HCT116 (cell line): Measurements from ENCODE around the gene CXXC5. TPM values are rescaled to one million over a fixed set of nuclear protein-coding genes. Genes with fewer than 3 reads are reported as not detected.
"Not testable (repeated sequence)": the region's sequence is repeated elsewhere in the genome, so short reads cannot be mapped to it uniquely, and the experiment has no call there.

Experiments
- ATAC-seq: fragments of 200-7000 bp; cut with Tn5 transposase; 2 replicates; pipeline ENCODE4 v1.9.1; 2020; ENCODE audit warnings: mild to moderate bottlenecking, moderate library complexity
- BruUV-seq: library from RNA; stranded (reverse); fragments of 400-500 nt; replicated peaks from 2 replicates; lab custom pipeline; 2021; lab: Mats Ljungman, UMichigan
- CTCF ChIA-PET: fragments of 300-600 bp; sonication (Branson Sonifier 250); formaldehyde crosslinking; loops from one replicate; lab custom pipeline; 2021; ENCODE audit warnings: antibody characterized with exemption; lab: Charles Lee
- POLR2A ChIA-PET: fragments of 300-600, 350-600 bp; sonication (Branson Sonifier 250); formaldehyde crosslinking; loops from one replicate; lab custom pipeline; 2021; ENCODE audit warnings: antibody characterized with exemption; lab: Charles Lee
- RAD21 ChIA-PET, 2 experiments: fragments of 300-600 bp; sonication (Branson Sonifier 250); formaldehyde crosslinking; loops; one replicate each; lab custom pipeline; 2023; ENCODE audit warnings: low total read pairs in 2 of 2; ENCODE audit not compliant: uncharacterized antibody in 2 of 2, unreplicated experiment in 2 of 2, low non-redundant PET in 1 of 2; lab: Charles Lee
- DNase-seq: peaks from one replicate; pipeline ENCODE4 v3.0.0-alpha.2; 2010; ENCODE audit warnings: low read depth, low spot score
- H2AFZ ChIP-seq: fragments of 200-600 bp; shearing (Covaris generic), sonication (generic); 2 replicates; pipeline ENCODE4 v1.6.1; 2017; ENCODE audit warnings: low read depth, mixed run types, mixed read lengths, antibody characterized with exemption, low read length; ENCODE audit not compliant: poor library complexity, severe bottlenecking
- H3K27ac ChIP-seq: 2 replicates; pipeline ENCODE4 v1.5.1; 2012; ENCODE audit warnings: low read depth, low read length
- H3K27me3 ChIP-seq: fragments of 200-600 bp; sonication (generic); 2 replicates; pipeline ENCODE4 v1.6.1; 2016; ENCODE audit warnings: mixed run types, low read length, mixed read lengths; ENCODE audit not compliant: insufficient read depth
- H3K36me3 ChIP-seq, 2 experiments: fragments of 200-500 bp in 1 of 2; fragments of 200-600 bp in 1 of 2; sonication (Bioruptor generic) in 1 of 2; sonication (generic) in 1 of 2; 2 replicates each; pipeline versions ENCODE4 v1.5.1 to v1.6.1; 2014 to 2016; ENCODE audit warnings: low read length in 2 of 2, inconsistent platforms in 1 of 2, mixed read lengths in 1 of 2, mixed run types in 1 of 2; ENCODE audit not compliant: insufficient read depth in 2 of 2, control insufficient read depth in 1 of 2
- H3K4me1 ChIP-seq, 2 experiments: fragments of 200-600 bp in 1 of 2; sonication (generic) in 1 of 2; 2 replicates each; pipeline versions ENCODE4 v1.5.1 to v1.6.1; 2012 to 2017; ENCODE audit warnings: low read length in 2 of 2, inconsistent platforms in 1 of 2, mild to moderate bottlenecking in 1 of 2, mixed read lengths in 1 of 2, mixed run types in 1 of 2, moderate library complexity in 1 of 2; ENCODE audit not compliant: insufficient read depth in 2 of 2, control insufficient read depth in 1 of 2
- H3K4me2 ChIP-seq: fragments of 200-600 bp; sonication (generic); 2 replicates; pipeline ENCODE4 v1.6.1; 2017; ENCODE audit warnings: mixed run types, low read length, mixed read lengths
- H3K4me3 ChIP-seq, 2 experiments: fragments of 200-600 bp in 1 of 2; sonication (generic) in 1 of 2; replicated peaks in 1 of 2; 2 replicates each; pipeline ENCODE4 v1.5.1; 2011 to 2016; ENCODE audit warnings: low read length in 2 of 2, control low read depth in 1 of 2, low read depth in 1 of 2, mild to moderate bottlenecking in 1 of 2, mixed read lengths in 1 of 2, mixed run types in 1 of 2
- H3K79me2 ChIP-seq: fragments of 200-600 bp; sonication (generic); 2 replicates; pipeline ENCODE4 v1.6.1; 2017; ENCODE audit warnings: mild to moderate bottlenecking, mixed run types, low read length, moderate library complexity, mixed read lengths; ENCODE audit not compliant: insufficient read depth
- H3K9ac ChIP-seq: fragments of 200-600 bp; sonication (generic); 2 replicates; pipeline ENCODE4 v1.6.1; 2016; ENCODE audit warnings: low read length, mixed read lengths
- H3K9me2 ChIP-seq: fragments of 200-600 bp; sonication (generic), shearing (Covaris generic); 2 replicates; pipeline ENCODE4 v1.6.1; 2017; ENCODE audit warnings: mixed run types, mild to moderate bottlenecking, moderate library complexity; ENCODE audit not compliant: insufficient read depth
- H3K9me3 ChIP-seq, 2 experiments: fragments of 200-500 bp in 1 of 2; fragments of 200-600 bp in 1 of 2; sonication (Bioruptor generic) in 1 of 2; sonication (generic) in 1 of 2; 2 replicates each; pipeline ENCODE4 v1.6.1; 2014 to 2017; ENCODE audit warnings: low read length in 2 of 2, mixed read lengths in 2 of 2, inconsistent platforms in 1 of 2, low read depth in 1 of 2, mild to moderate bottlenecking in 1 of 2, mixed run types in 1 of 2, moderate library complexity in 1 of 2; ENCODE audit not compliant: control insufficient read depth in 1 of 2, insufficient read depth in 1 of 2
- H4K20me1 ChIP-seq: fragments of 200-600 bp; sonication (generic), shearing (Covaris generic); 2 replicates; pipeline ENCODE4 v1.6.1; 2017; ENCODE audit warnings: mixed run types, mild to moderate bottlenecking, moderate library complexity; ENCODE audit not compliant: insufficient read depth
- CBX3 ChIP-seq: IDR thresholded peaks from 2 replicates; pipeline ENCODE4 v1.6.1; 2012; ENCODE audit warnings: low read depth
- CEBPB ChIP-seq: IDR thresholded peaks from 2 replicates; pipeline ENCODE4 v1.6.1; 2012; ENCODE audit warnings: low read depth
- EGR1 ChIP-seq: IDR thresholded peaks from 2 replicates; pipeline ENCODE4 v1.6.1; 2012; ENCODE audit warnings: low read depth
- JUND ChIP-seq: IDR thresholded peaks from 2 replicates; pipeline ENCODE4 v1.6.1; 2012
- POLR2A ChIP-seq: IDR thresholded peaks from 2 replicates; pipeline ENCODE4 v1.7.0; 2011; ENCODE audit warnings: borderline replicate concordance; ENCODE audit not compliant: insufficient read depth, insufficient read length; ENCODE audit errors: extremely low read depth
- POLR2AphosphoS5 ChIP-seq: IDR thresholded peaks from 2 replicates; pipeline ENCODE4 v1.6.1; 2011; ENCODE audit warnings: mild to moderate bottlenecking, low read depth, low read length, moderate library complexity
- RAD21 ChIP-seq: IDR thresholded peaks from 2 replicates; pipeline ENCODE4 v1.6.1; 2012; ENCODE audit warnings: low read depth, mild to moderate bottlenecking
- SIN3A ChIP-seq: IDR thresholded peaks from 2 replicates; pipeline ENCODE4 v1.6.1; 2012; ENCODE audit warnings: low read depth
- SRF ChIP-seq: IDR thresholded peaks from 2 replicates; pipeline ENCODE4 v1.6.1; 2012; ENCODE audit warnings: low read depth
- YY1 ChIP-seq: IDR thresholded peaks from 2 replicates; pipeline ENCODE4 v1.6.1; 2011; ENCODE audit warnings: low read length, low read depth, moderate library complexity, mild to moderate bottlenecking; ENCODE audit not compliant: insufficient replicate concordance; ENCODE audit errors: extremely low read depth
- ZNF274 ChIP-seq: fragments of 200-500 bp; sonication (Bioruptor generic); IDR thresholded peaks from 2 replicates; pipeline ENCODE4 v1.6.1; 2014; ENCODE audit warnings: mild to moderate bottlenecking, low read depth, low read length, inconsistent platforms
- intact Hi-C: fragments of 100-400 bp; cut with micrococcal nuclease; formaldehyde crosslinking; loops from 2 replicates; pipeline ENCODE4 v1.10.0; 2022
- total RNA-seq: library from RNA; stranded (reverse); gene quantifications from one replicate; pipeline ENCODE4 v1.2.1, GENCODE V29; 2021; ENCODE audit not compliant: unreplicated experiment

Gene CXXC5
- total RNA-seq, 1 experiment from 2014 or later = 43.1 TPM

- Histone ChIP-seq H2AFZ (no peak overlapping the region), H3K9ac (no peak overlapping the region), H3K9me2 (no peaks in the 10 kb centered on the region), H3K9me3 (no peaks in the 10 kb centered on the region), H4K20me1 (peaks cover 7% of the 10 kb centered on the region; the same call in 1 of the 2 replicates), H3K27me3 (no peaks in the 10 kb centered on the region), H3K4me3 (no peak overlapping the region), H3K36me3 (peaks cover 14 to 21% of the 10 kb centered on the region in 2 experiments; a peak in 3 of 4 replicates), H3K4me1 (peaks cover 0 to 15% of the 10 kb centered on the region in 2 experiments; a peak in 2 of 4 replicates), H3K27ac (no peak overlapping the region), H3K79me2 (peaks cover 79% of the 10 kb centered on the region), H3K4me2 (no peak overlapping the region)
- intact Hi-C loops = no loop called here
- ChIA-PET RAD21 (no interaction called here), CTCF (no interaction called here), POLR2A (no interaction called here)
- peak; percentile 49; the same call in 1 of the 2 replicates for TF ChIP-seq CEBPB
- no peak for TF ChIP-seq JUND
- TF ChIP-seq RAD21 = no peak
- no peak for TF ChIP-seq POLR2AphosphoS5
- no peak for TF ChIP-seq EGR1
- TF ChIP-seq POLR2A = no peak
- TF ChIP-seq SRF = no peak
- no peak for ATAC-seq
- DNase-seq = no peak
- no TSS peak for BruUV-seq
These were observed 47.7 kb upstream of the CXXC5 start for GRCh38 chr5:139600336-139600949.

GRCh38 chr5:139601429-139601828 is 46.7 kb upstream of the CXXC5 start:
- no peak for DNase-seq
- Histone ChIP-seq H3K4me2 (no peak overlapping the region), H3K9me3 (no peaks in the 10 kb centered on the region), H3K27ac (no peak overlapping the region), H3K9me2 (no peaks in the 10 kb centered on the region), H3K4me3 (no peak overlapping the region), H3K36me3 (peaks cover 14 to 21% of the 10 kb centered on the region in 2 experiments; a peak in 3 of 4 replicates), H3K27me3 (no peaks in the 10 kb centered on the region), H3K4me1 (peaks cover 0 to 15% of the 10 kb centered on the region in 2 experiments; a peak in 2 of 4 replicates), H2AFZ (no peak overlapping the region), H4K20me1 (peaks cover 7% of the 10 kb centered on the region; the same call in 1 of the 2 replicates), H3K79me2 (peaks cover 79% of the 10 kb centered on the region), H3K9ac (no peak overlapping the region)
- intact Hi-C loops = no loop called here
- CTCF ChIA-PET = interaction anchor here (1.7 kb wide), 1 partner anchor 27 kb away, joined by 6 read pairs; no protein-coding TSS in a partner anchor
- RAD21 ChIA-PET = no interaction called here
- BruUV-seq = no TSS peak
- POLR2A ChIA-PET = no interaction called here
- TF ChIP-seq ZNF274 = no peak
- TF ChIP-seq SIN3A = no peak
- no peak for TF ChIP-seq EGR1
- TF ChIP-seq SRF = no peak
- no peak for TF ChIP-seq CBX3
- TF ChIP-seq RAD21 = no peak
- no peak for TF ChIP-seq YY1
- no peak for ATAC-seq

- intact Hi-C loops, H3K4me2 ChIP-seq, ATAC-seq, H3K4me3 ChIP-seq, H3K9me2 ChIP-seq, H3K9ac ChIP-seq, RAD21 ChIA-PET, H3K9me3 ChIP-seq, H3K27ac ChIP-seq, BruUV-seq, H3K27me3 ChIP-seq, H2AFZ ChIP-seq, POLR2A ChIA-PET, DNase-seq, H4K20me1 ChIP-seq: not testable (repeated sequence)
- Histone ChIP-seq H3K79me2 (peaks cover 81% of the 10 kb centered on the region), H3K36me3 (peaks cover 14 to 21% of the 10 kb centered on the region in 2 experiments; a peak in 3 of 4 replicates), H3K4me1 (peaks cover 0 to 15% of the 10 kb centered on the region in 2 experiments; a peak in 2 of 4 replicates)
- CTCF ChIA-PET = interaction anchor here (1.7 kb wide), 1 partner anchor 27 kb away, joined by 6 read pairs; no protein-coding TSS in a partner anchor
These were observed 46.2 kb upstream of the CXXC5 start for GRCh38 chr5:139601948-139602347.
